Amniotic stem cell (primary cell): ENCODE results near the gene CDRT4.

ENCODE experiments used
- DNase-seq: peaks from one replicate; lab custom pipeline; 2025; lab: John Stamatoyannopoulos, UW

Gene CDRT4

GRCh38 chr17:15431766-15432165 lies 35.7 kb downstream of the CDRT4 start:
- no peak for DNase-seq

- no peak for DNase-seq
Measured at GRCh38 chr17:15431196-15431595, 36.2 kb downstream of the CDRT4 start.

GRCh38 chr17:15424521-15424920 lies 42.9 kb downstream of the CDRT4 start:
- DNase-seq: no peak

- no peak for DNase-seq
Measured at GRCh38 chr17:15422392-15422965, 44.9 kb downstream of the CDRT4 start.

GRCh38 chr17:15418781-15419180 lies 48.6 kb downstream of the CDRT4 start:
- DNase-seq: no peak

- DNase-seq: no peak
Measured at GRCh38 chr17:15414532-15415306, 52.7 kb downstream of the CDRT4 start.

- DNase-seq: no peak
Measured at GRCh38 chr17:15413101-15413771, 54.2 kb downstream of the CDRT4 start.

GRCh38 chr17:15412606-15413005 lies 54.8 kb downstream of the CDRT4 start:
- DNase-seq: no peak

- no peak for DNase-seq
Measured at GRCh38 chr17:15411384-15412198, 55.8 kb downstream of the CDRT4 start.

- DNase-seq: peak; percentile 55
Measured at GRCh38 chr17:15409721-15410250, 57.6 kb downstream of the CDRT4 start.

- DNase-seq: no peak
Measured at GRCh38 chr17:15408803-15409202, 58.6 kb downstream of the CDRT4 start.

GRCh38 chr17:15406081-15406480 lies 61.3 kb downstream of the CDRT4 start:
- DNase-seq: no peak

GRCh38 chr17:15405058-15405415 lies 62.4 kb downstream of the CDRT4 start:
- no peak for DNase-seq

GRCh38 chr17:15404106-15405057 lies 63.0 kb downstream of the CDRT4 start:
- no peak for DNase-seq

GRCh38 chr17:15403276-15403939 lies 64.0 kb downstream of the CDRT4 start:
- DNase-seq: no peak

- no peak for DNase-seq
Measured at GRCh38 chr17:15399443-15399842, 68.0 kb downstream of the CDRT4 start.

- no peak for DNase-seq
Measured at GRCh38 chr17:15398736-15399331, 68.6 kb downstream of the CDRT4 start.

- no peak for DNase-seq
Measured at GRCh38 chr17:15398291-15398690, 69.1 kb downstream of the CDRT4 start.

GRCh38 chr17:15397620-15398019 lies 69.8 kb downstream of the CDRT4 start:
- no peak for DNase-seq

GRCh38 chr17:15395091-15395490 lies 72.3 kb downstream of the CDRT4 start:
- no peak for DNase-seq
